Cerebellar nuclear complex (tissue), 1 donor: ENCODE data around the gene SLC22A23.

Experiments used
- DNase-seq, 2 experiments: peaks; one replicate each; lab custom pipeline; 2025; lab: John Stamatoyannopoulos, UW

The SLC22A23 gene

DNA sequence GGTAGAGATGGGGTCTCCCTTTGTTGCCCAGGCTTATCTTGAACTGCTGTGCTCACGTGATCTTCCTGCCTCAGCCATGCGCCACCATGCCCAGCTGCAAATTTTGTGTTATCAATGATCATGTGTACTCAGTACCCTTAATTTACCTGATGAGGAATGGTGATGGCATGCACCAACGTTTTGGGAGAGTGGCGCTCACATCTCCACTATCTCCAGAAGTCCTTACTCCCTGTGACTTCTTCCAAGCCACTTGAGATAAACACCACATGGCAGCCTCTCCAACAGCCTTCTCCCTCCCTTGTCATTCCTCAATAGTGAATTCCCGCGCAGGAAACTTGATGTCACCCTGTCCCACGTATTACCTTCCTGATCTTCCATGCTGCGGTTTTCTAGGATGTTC, 140.0 kb downstream of the SLC22A23 start:
- DNase-seq: no peak

GRCh38 chr6:3316331-3316730, 140.5 kb downstream of the SLC22A23 start:
- no peak for DNase-seq

DNA sequence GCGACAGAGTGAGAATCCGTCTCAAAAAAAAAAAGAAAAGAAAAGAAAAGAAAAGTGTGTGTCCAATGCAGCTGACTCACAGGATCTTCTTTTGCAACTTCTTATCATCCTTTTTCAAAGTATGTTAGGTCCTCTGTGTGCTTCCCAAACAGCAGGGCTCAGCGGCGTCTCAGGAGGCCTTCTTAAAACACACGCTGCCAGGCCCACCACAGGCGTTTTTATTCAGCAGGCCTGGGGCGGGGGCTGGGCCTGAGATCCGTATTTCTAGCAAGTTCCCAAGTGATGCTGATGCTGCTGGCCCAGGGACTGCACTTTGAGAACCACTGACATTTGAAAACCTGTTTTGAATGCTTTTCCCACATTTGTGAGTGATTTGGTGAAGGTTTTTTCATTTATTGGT, 141.0 kb downstream of the SLC22A23 start:
- DNase-seq: no peak

DNA sequence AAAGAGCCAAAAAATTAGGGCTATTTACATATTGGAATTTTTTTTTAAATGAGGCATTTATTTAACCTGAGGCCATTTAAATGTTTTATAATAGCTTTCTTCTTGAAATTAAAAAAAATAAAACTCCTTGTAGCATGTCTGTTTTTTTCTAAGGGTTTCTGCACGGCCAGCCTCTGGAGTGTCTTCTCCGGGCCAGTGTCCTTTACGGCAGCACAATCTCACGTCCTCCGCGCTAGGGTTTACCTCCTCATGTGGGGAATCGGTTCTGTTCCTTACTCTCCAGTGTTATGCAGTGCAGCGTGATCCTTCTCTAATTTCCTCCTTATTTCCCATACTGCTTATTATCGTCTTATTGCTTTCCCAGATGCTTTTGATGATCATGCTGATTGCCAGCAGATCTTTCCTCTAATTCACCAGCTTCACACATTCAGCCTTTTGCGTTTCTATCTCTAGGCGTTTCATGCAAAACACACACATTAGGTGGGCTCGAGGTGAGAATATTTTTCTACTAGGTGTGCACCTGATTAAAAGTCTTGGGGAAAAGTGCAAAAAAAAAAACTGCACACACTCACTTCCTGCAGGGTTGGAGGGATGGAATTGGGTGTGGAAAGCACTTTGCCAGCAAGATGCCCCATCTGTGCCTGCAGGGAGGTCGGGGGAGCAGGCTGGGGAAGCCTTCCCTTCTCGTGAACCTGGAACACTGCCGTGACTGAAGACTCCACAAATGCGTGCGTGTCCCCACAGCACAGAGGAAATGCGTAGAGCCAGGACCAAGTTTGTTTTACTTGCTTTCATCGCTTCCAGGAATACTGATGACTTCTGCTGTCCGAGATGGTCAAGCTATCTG, 142.0 kb downstream of the SLC22A23 start:
- DNase-seq: no peak

- no peak for DNase-seq
These were observed 142.7 kb downstream of the SLC22A23 start for GRCh38 chr6:3314176-3314575.

GRCh38 chr6:3312604-3313231, 144.1 kb downstream of the SLC22A23 start:
- DNase-seq: no peak

- DNase-seq: no peak
These were observed 145.0 kb downstream of the SLC22A23 start for GRCh38 chr6:3311826-3312225.

DNA sequence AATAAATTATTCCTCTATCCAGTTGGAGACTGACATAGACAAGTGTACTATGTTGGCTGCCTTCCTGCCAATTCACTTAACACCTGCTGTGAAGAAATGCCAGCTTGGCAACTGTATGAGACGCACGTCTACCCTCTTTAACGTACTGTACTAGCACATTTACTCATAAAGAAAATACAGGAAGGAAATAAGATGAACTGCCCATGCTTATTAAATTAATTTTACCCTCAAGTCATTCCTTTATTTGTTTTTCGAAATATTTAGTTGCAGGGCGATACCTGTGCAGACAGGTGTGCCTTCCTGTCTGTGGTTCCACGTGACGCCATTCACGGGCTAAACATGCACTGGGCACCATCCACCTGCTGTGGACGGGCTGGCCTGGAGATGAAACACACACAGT, 146.1 kb downstream of the SLC22A23 start:
- no peak for DNase-seq

GRCh38 chr6:3310051-3310448, 146.8 kb downstream of the SLC22A23 start:
- no peak for DNase-seq

DNA sequence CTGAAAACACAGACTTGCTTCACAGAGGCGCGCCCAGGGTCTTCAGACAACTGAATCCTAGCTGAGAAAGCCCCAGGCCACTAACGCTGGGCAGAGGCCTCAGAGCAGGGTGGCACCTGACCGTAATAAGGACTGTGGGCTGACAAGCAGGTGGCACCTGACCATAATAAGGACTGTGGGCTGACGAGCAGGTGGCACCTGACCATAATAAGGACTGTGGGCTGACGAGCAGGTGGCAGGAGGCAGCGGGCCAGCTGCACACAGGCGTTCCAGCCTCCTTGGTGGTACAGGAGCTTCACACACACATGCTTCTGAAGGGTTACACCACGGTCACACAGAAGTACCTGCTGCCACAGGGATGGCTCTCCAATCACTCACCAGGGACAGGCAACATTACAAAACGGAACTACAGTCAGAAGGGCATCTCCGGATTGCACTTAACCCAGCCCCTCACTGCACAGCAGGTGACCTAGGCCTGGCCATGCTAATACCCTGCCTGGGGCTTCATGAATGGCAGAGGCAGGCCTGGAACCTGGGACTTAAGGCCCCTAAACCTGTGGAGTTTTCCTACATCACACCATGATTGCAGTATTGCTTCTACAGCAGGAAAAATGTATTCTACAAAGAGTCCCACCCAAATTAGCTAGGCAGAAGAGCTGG, 147.3 kb downstream of the SLC22A23 start:
- DNase-seq: no peak

GRCh38 chr6:3308106-3308505, 148.7 kb downstream of the SLC22A23 start:
- no peak for DNase-seq

GRCh38 chr6:3307436-3307835, 149.4 kb downstream of the SLC22A23 start:
- no peak for DNase-seq

- no peak for DNase-seq
These were observed 150.0 kb downstream of the SLC22A23 start for GRCh38 chr6:3306848-3307247.

- no peak for DNase-seq
These were observed 151.0 kb downstream of the SLC22A23 start for GRCh38 chr6:3305831-3306230.

DNA sequence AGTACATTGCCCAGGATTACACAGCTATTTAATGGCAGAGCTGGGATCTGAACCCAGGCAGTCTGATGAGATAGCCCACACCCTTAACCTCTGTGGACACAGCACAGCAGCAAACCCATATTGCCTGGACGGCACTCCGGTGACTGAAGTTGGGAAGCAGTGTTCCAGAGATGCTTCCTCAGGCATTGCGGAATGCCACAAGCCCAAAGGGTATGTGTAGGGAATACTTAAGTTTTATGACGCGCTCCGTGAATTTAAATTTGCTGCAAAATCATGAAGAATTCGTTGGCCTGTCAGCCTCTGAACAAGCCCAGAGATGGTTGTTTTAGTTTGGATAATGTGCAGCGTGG, 151.7 kb downstream of the SLC22A23 start:
- no peak for DNase-seq

DNA sequence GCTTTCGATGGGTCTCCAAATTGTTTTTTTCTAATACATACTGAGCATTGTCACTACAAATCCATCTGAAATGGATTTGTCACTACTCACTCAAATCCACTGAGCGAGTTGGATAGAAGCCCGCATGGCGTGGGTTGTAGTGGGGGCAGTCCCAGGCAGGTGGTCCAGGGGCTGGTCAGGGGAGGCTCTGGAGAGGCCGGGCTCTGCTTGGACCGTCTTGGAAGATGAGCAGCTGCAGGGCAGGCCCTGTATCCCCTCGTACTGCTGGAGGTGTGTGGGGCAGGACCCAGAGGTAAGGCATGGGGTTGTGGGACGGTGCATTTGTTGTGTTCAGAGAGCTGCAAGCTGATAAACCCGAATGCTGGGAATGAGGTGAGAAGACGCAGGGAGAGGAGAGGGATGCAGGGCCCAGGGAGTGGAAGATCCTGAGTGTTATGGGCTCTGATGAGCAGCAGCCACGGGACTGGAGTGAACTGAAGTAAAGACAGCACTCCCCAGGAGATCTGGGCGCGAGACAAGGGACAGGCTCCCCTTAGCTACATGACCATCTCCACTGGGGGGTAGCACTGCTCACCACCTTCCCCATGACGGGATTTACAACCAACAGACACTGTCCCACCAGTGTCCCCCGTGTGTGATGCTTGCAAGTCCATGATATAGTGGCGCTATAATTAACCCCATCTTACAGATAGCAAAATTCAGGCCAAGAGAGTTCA, 152.2 kb downstream of the SLC22A23 start:
- DNase-seq: no peak

DNA sequence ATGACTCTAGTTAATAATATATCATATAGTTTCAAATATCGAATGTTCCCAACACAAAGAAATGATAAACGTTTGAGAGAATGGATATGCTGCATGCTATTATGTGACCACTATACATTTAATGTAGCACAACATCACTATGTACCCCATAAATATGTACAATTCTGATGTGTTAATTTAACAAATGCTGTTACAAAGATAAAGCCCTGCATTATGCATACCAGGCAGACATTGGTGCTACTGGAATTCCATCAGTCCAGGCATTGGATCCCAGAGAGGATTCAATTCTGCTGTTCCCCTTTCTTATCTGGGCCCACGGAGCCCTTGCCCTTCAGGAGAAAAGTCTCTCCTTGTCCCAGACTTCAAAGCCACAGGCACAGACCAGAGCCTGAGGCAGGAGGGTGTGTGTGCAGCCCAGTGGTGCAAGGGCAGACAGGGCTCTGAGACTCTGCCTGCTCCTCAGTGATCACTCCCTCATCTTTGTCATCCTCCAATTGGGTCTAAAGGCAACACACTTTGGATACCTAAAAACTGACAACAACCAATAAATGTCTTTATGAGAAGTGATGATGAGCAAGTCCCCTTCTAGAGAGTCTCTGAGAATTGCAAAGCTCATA, 152.9 kb downstream of the SLC22A23 start:
- no peak for DNase-seq

GRCh38 chr6:3301506-3301905, 155.3 kb downstream of the SLC22A23 start:
- DNase-seq: no peak

GRCh38 chr6:3299221-3299620, 157.6 kb downstream of the SLC22A23 start:
- DNase-seq: no peak

DNA sequence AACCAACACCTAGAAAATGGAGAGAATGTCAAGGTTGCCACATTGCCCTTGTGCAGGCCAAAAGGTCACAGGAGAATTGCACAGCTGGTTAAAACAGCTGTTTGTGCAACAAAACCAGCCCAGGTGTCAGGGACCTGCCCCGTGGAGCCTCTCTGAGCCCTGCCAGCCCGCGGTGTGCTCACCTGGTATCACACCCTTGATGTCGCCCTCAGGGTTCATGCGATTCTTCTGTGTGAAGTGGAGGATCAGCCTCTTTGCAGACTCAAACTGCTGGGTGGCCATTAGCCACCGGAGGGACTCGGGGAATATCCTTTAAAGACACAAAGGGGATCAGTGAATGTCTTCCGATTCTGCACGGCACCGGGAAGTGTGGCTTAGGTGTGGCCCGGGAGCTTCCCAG, 158.9 kb downstream of the SLC22A23 start:
- no peak for DNase-seq

DNA sequence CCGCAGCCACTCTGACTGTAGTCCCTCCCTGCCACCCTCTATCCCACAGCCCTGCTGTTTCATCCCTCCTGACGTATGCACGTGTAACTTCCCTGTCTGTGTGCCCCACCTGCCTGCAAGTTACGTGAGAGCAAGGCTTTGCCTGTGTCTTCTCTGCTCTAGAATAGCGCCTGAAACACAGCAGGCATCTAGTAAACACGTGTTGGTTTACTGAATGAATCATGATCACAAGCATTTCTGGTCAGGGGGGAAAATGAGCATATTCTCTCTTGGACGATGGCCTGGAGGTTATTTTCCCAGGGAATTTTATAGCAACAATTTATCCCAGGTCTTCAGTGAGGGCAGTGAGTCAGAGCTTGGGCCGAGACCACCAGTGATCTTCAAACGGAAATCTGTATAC, 159.8 kb downstream of the SLC22A23 start:
- DNase-seq: no peak

DNA sequence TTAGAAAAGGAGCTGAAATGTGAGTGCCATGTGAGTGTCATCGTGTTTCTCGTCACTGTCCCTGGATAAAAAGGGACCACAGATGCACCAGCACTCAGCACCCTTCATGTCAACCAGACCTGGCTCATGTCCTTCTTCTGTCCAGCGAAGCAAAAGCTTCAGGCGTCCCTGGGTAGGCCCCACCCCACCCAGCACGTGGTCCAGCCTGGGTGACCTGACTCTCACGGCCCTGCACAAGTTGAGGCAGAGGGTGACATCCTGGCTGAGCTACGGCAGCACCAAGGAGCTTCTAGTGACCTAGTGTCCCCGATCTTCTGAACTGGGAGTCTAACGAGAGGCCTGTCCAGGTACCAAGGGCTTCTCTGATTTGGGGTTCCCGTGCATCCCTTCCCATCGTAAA, 160.3 kb downstream of the SLC22A23 start:
- no peak for DNase-seq
